ENCODE measurements around the gene DLX1. TPM values are rescaled to one million over a fixed set of nuclear protein-coding genes. Genes with fewer than 3 reads are reported as not detected.
A peak's percentile ranks its signal among the peaks of the same experiment; 100 is the strongest.

Gene DLX1
- total RNA-seq (2014; rRNA removed; shearing (Covaris generic)) (3.3 and 3.8 TPM in 2 replicates), polyA plus RNA-seq (2016; fragmentation: Nextera tagmentation; extraction: Ambion mirVana) (7.9 and 9.5 TPM in 2 replicates)

GRCh38 chr2:172085460-172086159 lies at the start of gene DLX1:
Gene DLX1, plus strand, starts transcription at chr2:172085507. Its CDS starts 171 bp downstream, at chr2:172085678.
- Histone ChIP-seq H3K9me3 (ENCODE audit: low read depth) (no peaks in the 10 kb centered on the region), H3K4me3 (peak within 1 kb of the TSS; percentile 81), H3K4me1 (ENCODE audit: insufficient read depth) (peaks cover 8% of the 10 kb centered on the region; the same call in 1 of the 2 replicates), H3K9ac (peak within 1 kb of the TSS; percentile 89), H3K27ac (peak within 1 kb of the TSS; percentile 92), H2AFZ (peak within 1 kb of the TSS; percentile 90), H4K20me1 (ENCODE audit: insufficient read depth) (no peaks in the 10 kb centered on the region), H3K9me2 (ENCODE audit: insufficient read depth) (no peaks in the 10 kb centered on the region), H3K36me3 (ENCODE audit: low read depth) (no peaks in the 10 kb centered on the region), H3K27me3 (replicated peaks; ENCODE audit: insufficient read depth) (peaks cover 14% of the 10 kb centered on the region), H3K4me2 (ENCODE audit: unreplicated experiment) (peak within 1 kb of the TSS; percentile 90), H3F3A (ENCODE audit: insufficient read depth) (no peaks in the 10 kb centered on the region), H3K79me2 (ENCODE audit: insufficient read depth) (peaks cover 36% of the 10 kb centered on the region)
- DNase-seq: no peak
- WGBS, 2 experiments (ENCODE audit: low coverage in 1 of 2, low lambda C conversion rate in 2 of 2, missing lambda C conversion rate in 2 of 2): 4 to 8% methylated on average over 30 to 34 of the region's 34 CpGs
- TF ChIP-seq EZH2 (IDR thresholded peaks at IDR 0.05; ENCODE audit: insufficient read depth, poor library complexity, severe bottlenecking) (peak; percentile 2), EZH2phosphoT487 (IDR thresholded peaks at IDR 0.05; ENCODE audit: insufficient read depth, low read depth) (no peak)
- in situ Hi-C loops (cut with MboI): no loop called here

GRCh38 chr2:172038121-172038520 lies 47.2 kb upstream of the DLX1 start:
- TF ChIP-seq EZH2phosphoT487 (IDR thresholded peaks at IDR 0.05; ENCODE audit: insufficient read depth, low read depth) (no peak), EZH2 (IDR thresholded peaks at IDR 0.05; ENCODE audit: insufficient read depth, poor library complexity, severe bottlenecking) (no peak)
- in situ Hi-C loops (cut with MboI): no loop called here
- H4K20me1 ChIP-seq (ENCODE audit: insufficient read depth): no peaks in the 10 kb centered on the region
- peak; percentile 4 for DNase-seq
- H3K4me3 ChIP-seq: peak overlapping the region; percentile 7; the same call in 1 of the 2 replicates
- H3K79me2 ChIP-seq (ENCODE audit: insufficient read depth): no peaks in the 10 kb centered on the region
- H2AFZ ChIP-seq: 0 out of 2 replicates have a peak overlapping the region, but pooled peaks have one; percentile 1
- peaks cover 19% of the 10 kb centered on the region; the same call in 1 of the 2 replicates for H3F3A ChIP-seq (ENCODE audit: insufficient read depth)
- 0 out of 2 replicates have a peak overlapping the region, but pooled peaks have one; percentile 6 for H3K9ac ChIP-seq
- peak overlapping the region; percentile 66 for H3K4me2 ChIP-seq (ENCODE audit: unreplicated experiment)
- no peaks in the 10 kb centered on the region for H3K36me3 ChIP-seq (ENCODE audit: low read depth)
- no peaks in the 10 kb centered on the region for H3K9me3 ChIP-seq (ENCODE audit: low read depth)
- H3K9me2 ChIP-seq (ENCODE audit: insufficient read depth): no peaks in the 10 kb centered on the region
- peak overlapping the region; percentile 78 for H3K27ac ChIP-seq
- WGBS, 2 experiments (ENCODE audit: low coverage in 1 of 2, low lambda C conversion rate in 2 of 2, missing lambda C conversion rate in 2 of 2): 55 to 60% methylated on average over 3 of the region's 3 CpGs
- H3K4me1 ChIP-seq (ENCODE audit: insufficient read depth): peaks cover 21% of the 10 kb centered on the region
- H3K27me3 ChIP-seq (replicated peaks; ENCODE audit: insufficient read depth): no peaks in the 10 kb centered on the region

DNA sequence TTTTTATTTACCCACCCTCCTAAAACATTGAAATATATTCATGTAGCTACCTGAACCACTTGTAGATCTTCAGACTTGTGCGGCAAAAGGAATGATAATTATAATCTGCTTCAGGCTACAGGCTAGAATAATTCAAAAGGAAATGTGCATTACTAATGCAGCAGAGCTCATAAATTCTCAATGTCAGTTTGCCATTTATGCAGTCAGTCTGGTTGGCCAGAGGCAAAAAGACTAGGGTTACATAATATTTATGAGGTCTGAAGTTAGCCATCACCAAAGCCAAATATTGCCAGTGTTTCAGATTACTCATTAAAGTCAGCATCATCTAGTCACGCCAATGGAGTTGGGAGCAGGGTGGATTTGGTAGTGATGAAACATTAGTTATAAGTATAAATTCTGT lies 46.7 kb upstream of the DLX1 start:
- Histone ChIP-seq H3K9me3 (ENCODE audit: low read depth) (no peaks in the 10 kb centered on the region), H3K79me2 (ENCODE audit: insufficient read depth) (no peaks in the 10 kb centered on the region), H3K36me3 (ENCODE audit: low read depth) (no peaks in the 10 kb centered on the region), H3K4me3 (peak overlapping the region; percentile 7; the same call in 1 of the 2 replicates), H3F3A (ENCODE audit: insufficient read depth) (peaks cover 19% of the 10 kb centered on the region; the same call in 1 of the 2 replicates), H3K9ac (peak overlapping the region; percentile 32; the same call in 1 of the 2 replicates), H3K27me3 (replicated peaks; ENCODE audit: insufficient read depth) (no peaks in the 10 kb centered on the region), H3K4me1 (ENCODE audit: insufficient read depth) (peaks cover 21% of the 10 kb centered on the region), H3K27ac (peak overlapping the region; percentile 78), H3K9me2 (ENCODE audit: insufficient read depth) (no peaks in the 10 kb centered on the region), H4K20me1 (ENCODE audit: insufficient read depth) (no peaks in the 10 kb centered on the region), H3K4me2 (ENCODE audit: unreplicated experiment) (peak overlapping the region; percentile 66), H2AFZ (peak overlapping the region; percentile 48; the same call in 1 of the 2 replicates)
- DNase-seq: peak; percentile 95
- TF ChIP-seq EZH2 (IDR thresholded peaks at IDR 0.05; ENCODE audit: insufficient read depth, poor library complexity, severe bottlenecking) (no peak), EZH2phosphoT487 (IDR thresholded peaks at IDR 0.05; ENCODE audit: insufficient read depth, low read depth) (no peak)
- in situ Hi-C loops (cut with MboI): no loop called here
- 0 to 2% methylated on average over 2 of the region's 2 CpGs for WGBS, 2 experiments (ENCODE audit: low coverage in 1 of 2, low lambda C conversion rate in 2 of 2, missing lambda C conversion rate in 2 of 2)

- peak; percentile 18 for DNase-seq
- Histone ChIP-seq H3K4me3 (no peak overlapping the region), H3K79me2 (ENCODE audit: insufficient read depth) (no peaks in the 10 kb centered on the region), H3K4me1 (ENCODE audit: insufficient read depth) (peaks cover 21% of the 10 kb centered on the region), H2AFZ (peak overlapping the region; percentile 48), H3K36me3 (ENCODE audit: low read depth) (no peaks in the 10 kb centered on the region), H3F3A (ENCODE audit: insufficient read depth) (peaks cover 19% of the 10 kb centered on the region; the same call in 1 of the 2 replicates), H3K4me2 (ENCODE audit: unreplicated experiment) (peak overlapping the region; percentile 38), H3K27me3 (replicated peaks; ENCODE audit: insufficient read depth) (no peaks in the 10 kb centered on the region), H3K9me3 (ENCODE audit: low read depth) (no peaks in the 10 kb centered on the region), H3K9me2 (ENCODE audit: insufficient read depth) (no peaks in the 10 kb centered on the region), H3K27ac (peak overlapping the region; percentile 78), H4K20me1 (ENCODE audit: insufficient read depth) (no peaks in the 10 kb centered on the region), H3K9ac (peak overlapping the region; percentile 32)
- no peak for TF ChIP-seq EZH2 (IDR thresholded peaks at IDR 0.05; ENCODE audit: insufficient read depth, poor library complexity, severe bottlenecking)
- TF ChIP-seq EZH2phosphoT487 (IDR thresholded peaks at IDR 0.05; ENCODE audit: insufficient read depth, low read depth): no peak
- WGBS, 2 experiments (ENCODE audit: low coverage in 1 of 2, low lambda C conversion rate in 2 of 2, missing lambda C conversion rate in 2 of 2): 72 to 75% methylated on average over 3 of the region's 3 CpGs
- in situ Hi-C loops (cut with MboI): no loop called here
These were observed 46.1 kb upstream of the DLX1 start for GRCh38 chr2:172039011-172039704.

Data from GM23248 (cell line).